Thyroid gland (tissue), 4 donors: ENCODE data around the gene CNDP2.

Source experiments
- POLR2A ChIP-seq, 2 donors: fragments of 450-650 bp; IDR thresholded peaks; one replicate each; pipeline ENCODE4 v1.6.1; 2017; ENCODE audit warnings: antibody characterized with exemption in 2 of 2, mild to moderate bottlenecking in 2 of 2, moderate library complexity in 1 of 2
- TF ChIP-seq, protein P1 (sequence below), 6 experiments: fragments of 200-600 bp in 3 of 6; fragments of 450-650 bp in 3 of 6; sonication (generic) in 3 of 6; IDR thresholded peaks; one replicate each; pipeline ENCODE4 v1.5.1; 2016 to 2019; ENCODE audit warnings: antibody characterized with exemption in 6 of 6, mild to moderate bottlenecking in 2 of 6, inconsistent platforms in 1 of 6, moderate library complexity in 1 of 6

DNA sequence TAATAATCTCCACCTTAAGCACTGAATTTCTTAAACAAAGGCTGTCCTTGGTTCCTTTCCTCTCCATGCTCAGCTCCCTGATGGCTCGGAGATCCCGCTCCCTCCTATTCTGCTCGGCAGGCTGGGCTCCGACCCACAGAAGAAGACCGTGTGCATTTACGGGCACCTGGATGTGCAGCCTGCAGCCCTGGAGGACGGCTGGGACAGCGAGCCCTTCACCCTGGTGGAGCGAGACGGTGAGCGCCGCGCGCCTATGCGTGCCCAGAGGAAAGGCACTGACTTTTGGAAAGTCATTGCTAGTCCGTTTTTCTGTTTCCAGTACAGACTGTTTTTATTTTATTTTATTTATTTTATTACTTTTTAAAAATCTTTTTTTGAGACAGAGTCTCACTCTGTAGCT is 9.6 kb downstream of the CNDP2 start:
- no peak for TF ChIP-seq POLR2A (IDR thresholded peaks at IDR 0.05)
- TF ChIP-seq, protein P1, sequence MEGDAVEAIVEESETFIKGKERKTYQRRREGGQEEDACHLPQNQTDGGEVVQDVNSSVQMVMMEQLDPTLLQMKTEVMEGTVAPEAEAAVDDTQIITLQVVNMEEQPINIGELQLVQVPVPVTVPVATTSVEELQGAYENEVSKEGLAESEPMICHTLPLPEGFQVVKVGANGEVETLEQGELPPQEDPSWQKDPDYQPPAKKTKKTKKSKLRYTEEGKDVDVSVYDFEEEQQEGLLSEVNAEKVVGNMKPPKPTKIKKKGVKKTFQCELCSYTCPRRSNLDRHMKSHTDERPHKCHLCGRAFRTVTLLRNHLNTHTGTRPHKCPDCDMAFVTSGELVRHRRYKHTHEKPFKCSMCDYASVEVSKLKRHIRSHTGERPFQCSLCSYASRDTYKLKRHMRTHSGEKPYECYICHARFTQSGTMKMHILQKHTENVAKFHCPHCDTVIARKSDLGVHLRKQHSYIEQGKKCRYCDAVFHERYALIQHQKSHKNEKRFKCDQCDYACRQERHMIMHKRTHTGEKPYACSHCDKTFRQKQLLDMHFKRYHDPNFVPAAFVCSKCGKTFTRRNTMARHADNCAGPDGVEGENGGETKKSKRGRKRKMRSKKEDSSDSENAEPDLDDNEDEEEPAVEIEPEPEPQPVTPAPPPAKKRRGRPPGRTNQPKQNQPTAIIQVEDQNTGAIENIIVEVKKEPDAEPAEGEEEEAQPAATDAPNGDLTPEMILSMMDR (IDR thresholded peaks at IDR 0.05) = no peak
